PC-9 (cell line): ENCODE results near the gene NINJ1.

ENCODE experiments used
- CTCF ChIP-seq: fragments of 200-600 bp; sonication (generic); conservative IDR thresholded peaks from 2 replicates; pipeline ENCODE4 v1.6.1; 2017; ENCODE audit warnings: mixed run types, antibody characterized with exemption, mild to moderate bottlenecking, moderate library complexity
- EZH2 ChIP-seq: fragments of 200-600 bp; sonication (generic); IDR thresholded peaks from 2 replicates; pipeline ENCODE4 v1.8.0; 2017; ENCODE audit warnings: antibody characterized with exemption, low read depth

- TF ChIP-seq CTCF (no peak), EZH2 (no peak)
Measured at GRCh38 chr9:93110311-93110855, 23.7 kb downstream of the NINJ1 start.
